IPS-18c (cell line): ENCODE results near the gene OBP2A.

ENCODE experiments used
- H3K4me3 ChIP-seq: 2 replicates; pipeline ENCODE4 v1.7.0; 2013; ENCODE audit warnings: low read depth, mild to moderate bottlenecking, low read length, moderate library complexity; ENCODE audit not compliant: insufficient read depth
- H3K9me3 ChIP-seq: one replicate; pipeline ENCODE4 v1.6.1; 2013; ENCODE audit warnings: mild to moderate bottlenecking, low read length, moderate library complexity; ENCODE audit not compliant: control insufficient read depth, insufficient read depth

OBP2A gene

DNA sequence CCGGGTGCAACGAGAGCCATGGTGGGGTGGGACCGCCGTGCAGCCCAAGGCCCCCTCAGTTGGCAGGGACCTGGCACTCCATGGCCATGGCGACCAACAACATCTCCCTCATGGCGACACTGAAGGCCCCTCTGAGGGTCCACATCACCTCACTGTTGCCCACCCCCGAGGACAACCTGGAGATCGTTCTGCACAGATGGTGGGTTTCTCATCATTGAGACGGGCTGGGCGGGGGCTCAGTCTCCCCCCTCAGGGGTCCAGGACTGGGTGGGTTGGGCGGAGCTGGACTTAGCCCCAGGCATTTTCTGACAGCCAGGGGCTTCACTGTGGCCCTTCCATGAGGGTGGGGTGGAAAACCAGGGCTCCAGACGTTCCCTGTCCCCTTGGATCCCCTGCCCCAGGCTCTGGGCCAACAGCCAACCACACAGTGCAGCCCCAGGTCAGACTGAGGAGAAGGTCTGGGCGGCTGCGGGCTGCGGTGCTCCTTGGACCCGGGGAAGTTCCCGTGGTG, 16.4 kb downstream of the OBP2A start:
- H3K4me3 ChIP-seq, result no peak overlapping the region
- H3K9me3 ChIP-seq, result peaks cover 2% of the 10 kb centered on the region

DNA sequence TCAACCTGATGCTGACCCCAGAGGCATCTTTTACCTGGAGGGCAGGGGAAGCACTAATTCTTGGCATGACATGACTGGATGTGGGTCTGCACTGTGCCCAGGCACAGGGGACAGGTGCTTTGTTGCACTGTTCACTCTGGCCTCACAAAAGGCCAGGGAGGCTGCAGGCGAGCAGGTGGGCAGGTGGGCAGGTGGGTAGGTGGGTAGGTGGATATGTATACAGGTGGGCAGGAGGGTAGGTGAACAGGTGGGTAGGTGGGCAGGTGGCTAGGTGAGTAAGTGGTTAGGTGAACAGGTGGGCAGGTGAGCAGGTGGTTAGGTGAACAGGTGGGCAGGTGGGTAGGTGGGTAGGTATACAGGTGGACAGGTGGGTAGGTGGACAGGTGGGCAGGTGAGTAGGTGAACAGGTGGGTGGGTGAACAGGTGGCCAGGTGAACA, 17.1 kb downstream of the OBP2A start:
- H3K9me3 ChIP-seq, result peaks cover 2% of the 10 kb centered on the region
- no peak overlapping the region for H3K4me3 ChIP-seq

GRCh38 chr9:135563858-135564257, 17.9 kb downstream of the OBP2A start:
- Histone ChIP-seq H3K9me3 (peaks cover 2% of the 10 kb centered on the region), H3K4me3 (no peak overlapping the region)

DNA sequence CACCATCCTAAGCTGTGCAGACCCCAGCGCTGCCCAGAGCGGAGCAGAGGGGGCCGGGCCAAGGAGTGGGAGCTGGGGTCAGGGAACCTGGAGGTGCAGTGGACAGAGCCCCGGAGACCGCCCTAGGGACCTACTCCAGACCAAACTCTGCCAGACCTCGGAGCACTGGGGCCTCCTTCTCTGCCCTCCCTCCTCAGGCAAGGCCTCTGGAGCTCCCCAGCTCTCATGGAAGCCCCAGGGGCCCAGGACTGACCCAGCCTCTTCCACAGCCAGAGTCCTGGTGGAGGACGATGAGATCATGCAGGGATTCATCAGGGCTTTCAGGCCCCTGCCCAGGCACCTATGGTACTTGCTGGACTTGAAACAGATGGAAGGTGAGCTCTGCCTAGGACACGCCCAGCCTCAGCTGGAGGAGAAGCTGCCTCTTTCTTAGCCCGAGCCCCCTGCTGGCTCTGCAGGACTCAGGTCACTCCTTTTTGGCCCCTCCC, 19.3 kb downstream of the OBP2A start:
- Histone ChIP-seq H3K4me3 (no peak overlapping the region), H3K9me3 (peaks cover 2% of the 10 kb centered on the region)

GRCh38 chr9:135565636-135566035, 19.7 kb downstream of the OBP2A start:
- Histone ChIP-seq H3K4me3 (no peak overlapping the region), H3K9me3 (peaks cover 2% of the 10 kb centered on the region)

- Histone ChIP-seq H3K4me3 (no peak overlapping the region), H3K9me3 (peaks cover 2% of the 10 kb centered on the region)
Observed at GRCh38 chr9:135566552-135566951, 20.6 kb downstream of the OBP2A start.

- H3K9me3 ChIP-seq, result no peaks in the 10 kb centered on the region
- H3K4me3 ChIP-seq, result no peak overlapping the region
Observed at GRCh38 chr9:135567311-135567710, 21.4 kb downstream of the OBP2A start.

DNA sequence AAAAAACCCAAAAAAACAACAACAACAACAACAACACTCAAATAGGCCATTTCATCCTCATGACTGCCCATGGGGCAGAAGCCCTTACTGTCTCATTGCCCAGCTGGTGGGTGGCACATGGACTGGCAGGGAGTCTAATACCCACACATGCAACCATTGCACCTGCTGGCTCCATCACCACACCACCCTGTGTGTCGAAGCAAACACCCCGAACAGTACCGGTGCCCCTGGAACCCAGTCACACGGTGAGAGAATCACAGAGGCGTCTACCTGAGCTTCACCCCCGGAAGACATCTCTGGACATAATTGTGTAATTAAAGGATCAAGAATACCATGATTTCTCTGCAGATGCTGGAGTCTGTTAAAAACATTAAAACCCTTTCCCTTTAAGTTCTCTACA, 22.1 kb downstream of the OBP2A start:
- H3K4me3 ChIP-seq, result no peak overlapping the region

DNA sequence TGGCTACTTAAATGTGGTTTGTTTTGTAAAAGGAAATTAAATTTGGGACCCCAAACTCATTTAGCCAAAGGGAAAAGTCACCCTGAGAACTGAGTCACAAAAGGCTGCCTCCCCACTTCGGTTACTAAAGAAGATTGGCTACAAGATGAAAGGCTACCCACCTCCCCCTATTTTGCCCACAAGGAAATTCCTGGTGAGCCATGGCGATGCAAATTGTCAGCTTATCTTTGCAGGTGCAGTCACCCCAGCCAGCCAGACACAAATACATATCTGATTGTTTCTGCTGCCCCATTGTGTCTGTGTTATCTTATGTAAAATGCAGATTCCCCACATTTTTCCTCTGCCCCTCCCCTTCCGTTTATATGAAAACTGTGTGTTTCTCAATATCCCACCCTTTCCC, 24.5 kb downstream of the OBP2A start:
- Histone ChIP-seq H3K9me3 (no peaks in the 10 kb centered on the region), H3K4me3 (no peak overlapping the region)

More for the DNA sequence above, 22.1 kb downstream of the OBP2A start:
- H3K9me3 ChIP-seq, result no peaks in the 10 kb centered on the region

GRCh38 chr9:135572233-135572632, 26.3 kb downstream of the OBP2A start:
- no peaks in the 10 kb centered on the region for H3K9me3 ChIP-seq
- H3K4me3 ChIP-seq, result no peak overlapping the region

DNA sequence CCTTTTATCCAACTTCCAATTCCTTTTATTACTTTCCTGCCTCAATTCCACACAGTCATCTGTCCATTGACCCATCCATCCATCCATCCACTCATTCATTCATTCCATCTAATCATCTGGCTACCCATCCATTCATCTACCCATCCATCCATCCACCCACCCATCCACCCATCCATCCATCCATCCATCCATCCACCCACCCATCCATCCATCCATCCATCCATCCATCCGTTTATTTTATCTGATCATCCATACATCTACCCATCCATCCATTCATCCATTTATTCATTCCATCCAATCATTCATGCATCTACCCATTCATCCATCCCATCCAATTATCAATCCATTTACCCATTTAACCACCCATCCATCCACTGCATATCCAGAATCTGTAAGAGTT, 27.2 kb downstream of the OBP2A start:
- H3K4me3 ChIP-seq, result no peak overlapping the region
- H3K9me3 ChIP-seq, result no peaks in the 10 kb centered on the region

- H3K4me3 ChIP-seq, result no peak overlapping the region
- no peaks in the 10 kb centered on the region for H3K9me3 ChIP-seq
Observed at GRCh38 chr9:135574331-135574730, 28.4 kb downstream of the OBP2A start.

GRCh38 chr9:135574943-135575342, 29.0 kb downstream of the OBP2A start:
- Histone ChIP-seq H3K9me3 (no peaks in the 10 kb centered on the region), H3K4me3 (no peak overlapping the region)

DNA sequence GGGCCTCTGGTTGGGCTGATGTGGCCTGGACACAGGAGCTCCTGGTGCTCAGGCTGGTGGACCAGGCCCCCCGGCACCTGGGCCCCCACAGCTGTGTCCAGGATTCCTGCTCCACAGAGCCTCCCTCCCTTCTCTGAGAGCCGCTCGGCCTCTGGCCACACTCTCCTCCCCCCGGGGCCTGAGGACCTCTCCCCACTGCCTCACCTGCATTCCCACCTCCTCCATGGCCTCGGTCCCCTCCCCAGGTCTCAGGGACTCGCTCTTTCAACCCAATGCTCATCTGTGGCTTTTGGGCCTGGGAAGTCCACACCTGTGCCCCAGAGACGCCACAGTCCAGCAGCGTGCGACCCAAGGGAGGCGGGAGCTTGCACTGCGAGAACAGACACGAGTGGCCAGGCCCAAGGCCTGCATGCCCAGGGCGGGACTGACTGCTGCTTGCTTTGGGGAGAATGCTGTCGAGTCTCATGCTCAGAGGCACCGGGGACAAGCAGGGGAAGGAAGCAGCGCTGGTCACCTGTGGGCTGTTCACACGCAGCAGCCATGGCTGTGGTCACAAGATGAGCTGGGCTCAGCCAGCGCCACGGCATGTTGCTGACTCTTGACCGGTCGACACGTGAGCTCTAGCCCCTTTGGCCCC, 30.2 kb downstream of the OBP2A start:
- H3K9me3 ChIP-seq, result no peaks in the 10 kb centered on the region
- no peak overlapping the region for H3K4me3 ChIP-seq

DNA sequence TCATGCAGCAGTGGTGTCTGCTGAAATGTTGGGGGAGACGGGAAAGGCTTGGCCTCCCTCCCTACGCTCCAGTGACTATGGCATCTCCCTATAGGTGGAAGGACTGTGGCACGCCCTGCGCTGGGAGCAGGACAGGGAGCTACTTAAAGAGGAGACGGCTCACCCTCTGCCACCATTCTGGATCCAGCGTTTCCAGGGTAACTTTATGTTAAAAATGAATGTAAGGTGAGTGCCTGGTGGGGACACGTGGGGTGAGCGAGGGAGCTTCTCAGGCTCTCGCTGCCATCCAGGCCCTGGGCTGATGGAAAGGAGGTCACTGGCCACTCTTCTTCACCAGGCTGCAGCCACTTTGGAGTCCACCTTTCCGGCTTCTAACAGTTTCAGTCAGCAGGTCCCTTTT, 31.3 kb downstream of the OBP2A start:
- Histone ChIP-seq H3K4me3 (no peak overlapping the region), H3K9me3 (no peaks in the 10 kb centered on the region)

DNA sequence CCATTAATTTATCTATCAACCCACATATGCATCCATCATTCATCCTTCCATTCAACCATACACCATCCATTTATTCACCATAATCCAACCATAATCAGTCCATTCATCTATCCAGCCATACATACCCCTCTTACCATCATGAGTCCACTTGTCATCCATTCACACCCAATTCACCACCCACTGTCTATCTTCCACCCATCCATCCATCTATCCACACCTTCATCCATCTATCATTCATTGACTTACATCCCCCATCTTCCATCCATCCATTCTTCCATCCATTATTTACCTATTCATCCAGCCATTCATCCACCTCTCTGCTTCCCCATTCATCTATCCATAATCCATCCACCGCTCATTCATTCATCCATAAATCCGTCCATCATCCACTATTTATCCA, 33.4 kb downstream of the OBP2A start:
- Histone ChIP-seq H3K9me3 (no peaks in the 10 kb centered on the region), H3K4me3 (no peak overlapping the region)

- H3K4me3 ChIP-seq, result no peak overlapping the region
- no peaks in the 10 kb centered on the region for H3K9me3 ChIP-seq
Observed at GRCh38 chr9:135579889-135580660, 34.1 kb downstream of the OBP2A start.

DNA sequence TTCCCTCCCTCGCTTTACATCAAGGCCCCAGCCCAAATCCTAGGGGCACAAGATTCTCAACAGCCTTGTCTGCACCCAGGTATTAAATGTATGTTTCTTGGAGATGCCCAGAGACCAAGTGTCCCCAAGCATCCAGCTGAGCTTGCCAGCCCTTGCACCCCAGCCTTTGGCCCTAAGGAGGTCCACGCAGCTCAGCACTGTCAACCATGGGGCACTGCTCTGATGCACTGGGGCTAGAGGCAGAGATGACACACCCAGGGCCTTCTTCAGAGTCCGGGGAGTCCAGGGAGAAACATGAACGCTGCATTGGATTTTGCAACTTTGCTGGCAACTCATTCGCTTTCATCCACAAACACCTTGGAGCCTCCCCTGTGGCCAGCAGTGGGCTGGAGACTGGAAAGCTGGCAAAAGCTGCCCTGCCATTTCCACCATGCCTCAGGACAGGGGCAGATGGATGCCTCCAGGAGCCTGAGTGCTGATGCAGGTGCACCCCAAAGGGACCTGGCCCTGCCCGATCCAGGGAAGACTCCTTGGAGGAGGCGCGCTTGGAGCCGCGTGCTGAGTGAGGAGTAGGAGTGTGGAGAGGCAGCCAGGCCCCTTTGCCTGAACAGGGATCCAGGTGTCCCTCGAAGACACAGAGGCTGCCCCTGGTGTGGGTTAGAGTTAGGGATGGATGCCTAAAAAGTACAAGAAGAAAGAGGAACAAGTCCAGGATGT, 34.9 kb downstream of the OBP2A start:
- H3K4me3 ChIP-seq, result no peak overlapping the region
- H3K9me3 ChIP-seq, result no peaks in the 10 kb centered on the region
